SK-N-SH (cell line): ENCODE data around the gene NRF1. TPM values are rescaled to one million over a fixed set of nuclear protein-coding genes. Genes with fewer than 3 reads are reported as not detected.

Experiments used
- CTCF ChIA-PET: fragments of 300-600, 350-600 bp; formaldehyde crosslinking; extraction: SDS; loops from one replicate; lab custom pipeline; 2021; lab: Yijun Ruan, JAX
- POLR2A ChIA-PET: fragments of 350-600 bp; sonication (Branson Sonifier 250); formaldehyde crosslinking; extraction: SDS; loops from one replicate; lab custom pipeline; 2020; ENCODE audit warnings: antibody characterized with exemption, inconsistent platforms; lab: Yijun Ruan, JAX
- DNase-seq: peaks from one replicate; pipeline ENCODE4 v3.0.0; 2012
- H2AFZ ChIP-seq: fragments of 200-600 bp; sonication (generic); 2 replicates; pipeline ENCODE4 v1.8.1; 2016; ENCODE audit warnings: antibody characterized with exemption, mild to moderate bottlenecking, low read depth
- H3F3A ChIP-seq: fragments of 200-600 bp; sonication (generic); replicated peaks from 2 replicates; pipeline ENCODE3; 2016; ENCODE audit warnings: antibody characterized with exemption, mild to moderate bottlenecking; ENCODE audit not compliant: insufficient read depth
- H3K27ac ChIP-seq, 2 experiments: fragments of 200-500 bp in 1 of 2; fragments of 200-600 bp in 1 of 2; sonication (Bioruptor generic) in 1 of 2; sonication (generic), shearing (Covaris generic) in 1 of 2; 2 replicates each; pipeline versions ENCODE4 v1.5.1 to v1.6.1; 2014 to 2016; ENCODE audit warnings: low read depth in 2 of 2, inconsistent platforms in 1 of 2, low read length in 1 of 2, mild to moderate bottlenecking in 1 of 2, mixed read lengths in 1 of 2
- H3K27me3 ChIP-seq: fragments of 200-600 bp; sonication (generic), shearing (Covaris generic); 2 replicates; pipeline ENCODE4 v1.6.1; 2016; ENCODE audit warnings: mixed run types; ENCODE audit not compliant: insufficient read depth
- H3K36me3 ChIP-seq, 2 experiments: fragments of 200-500 bp in 1 of 2; fragments of 200-600 bp in 1 of 2; sonication (Bioruptor generic) in 1 of 2; sonication (generic) in 1 of 2; replicated peaks in 1 of 2; 2 replicates each; pipeline versions ENCODE3 to v1.5.1; 2014 to 2016; ENCODE audit warnings: low read length in 1 of 2, mild to moderate bottlenecking in 1 of 2; ENCODE audit not compliant: insufficient read depth in 2 of 2, control insufficient read depth in 1 of 2
- H3K4me1 ChIP-seq, 2 experiments: fragments of 200-500 bp in 1 of 2; fragments of 200-600 bp in 1 of 2; sonication (Bioruptor generic) in 1 of 2; sonication (generic), shearing (Covaris generic) in 1 of 2; 2 replicates each; pipeline versions ENCODE4 v1.5.1 to v1.6.1; 2014 to 2016; ENCODE audit warnings: low read depth in 1 of 2, low read length in 1 of 2, mixed run types in 1 of 2; ENCODE audit not compliant: insufficient read depth in 2 of 2, control insufficient read depth in 1 of 2
- H3K4me2 ChIP-seq: fragments of 200-600 bp; sonication (generic), shearing (Covaris generic); 2 replicates; pipeline ENCODE4 v1.6.1; 2017; ENCODE audit warnings: mixed run types
- H3K4me3 ChIP-seq, 2 experiments: fragments of 200-500 bp in 1 of 2; fragments of 200-600 bp in 1 of 2; sonication (Bioruptor generic) in 1 of 2; sonication (generic), shearing (Covaris generic) in 1 of 2; 2 replicates each; pipeline versions ENCODE4 v1.5.1 to v1.8.1; 2014 to 2016; ENCODE audit warnings: low read depth in 2 of 2, inconsistent platforms in 1 of 2, low read length in 1 of 2, mild to moderate bottlenecking in 1 of 2, mixed read lengths in 1 of 2, moderate library complexity in 1 of 2
- H3K79me2 ChIP-seq: fragments of 200-600 bp; sonication (generic); 2 replicates; pipeline ENCODE4 v1.8.1; 2017; ENCODE audit warnings: mild to moderate bottlenecking; ENCODE audit not compliant: insufficient read depth
- H3K9ac ChIP-seq: fragments of 200-600 bp; sonication (generic); 2 replicates; pipeline ENCODE4 v1.6.1; 2017; ENCODE audit warnings: mixed run types
- H3K9me2 ChIP-seq: fragments of 200-600 bp; sonication (generic); 2 replicates; pipeline ENCODE4 v1.6.1; 2017; ENCODE audit warnings: mixed run types
- H3K9me3 ChIP-seq: fragments of 200-600 bp; sonication (generic); 2 replicates; pipeline ENCODE4 v1.6.1; 2017; ENCODE audit warnings: mixed run types, mild to moderate bottlenecking, moderate library complexity
- H4K20me1 ChIP-seq: fragments of 200-600 bp; sonication (generic); 2 replicates; pipeline ENCODE4 v1.6.1; 2017; ENCODE audit warnings: mild to moderate bottlenecking, mixed run types; ENCODE audit not compliant: insufficient read depth
- GATA2 ChIP-seq: sonication (generic); formaldehyde crosslinking; IDR thresholded peaks from 2 replicates; pipeline ENCODE4 v1.5.0; 2020; ENCODE audit warnings: mild to moderate bottlenecking, missing genetic modification reagents
- IRF3 ChIP-seq: fragments of 150-350 bp; IDR thresholded peaks from 2 replicates; pipeline ENCODE4 v1.6.1; 2016; ENCODE audit warnings: mild to moderate bottlenecking, low read depth, low read length
- JUND ChIP-seq: IDR thresholded peaks from 2 replicates; pipeline ENCODE4 v1.4.0; 2012
- NRF1 ChIP-seq: IDR thresholded peaks from 2 replicates; pipeline ENCODE4 v1.6.1; 2012; ENCODE audit warnings: low read depth, mild to moderate bottlenecking, low read length
- RXRA ChIP-seq: IDR thresholded peaks from 2 replicates; pipeline ENCODE4 v1.4.0; 2012; ENCODE audit warnings: low read depth, mild to moderate bottlenecking, borderline replicate concordance
- SIN3A ChIP-seq: IDR thresholded peaks from 2 replicates; pipeline ENCODE4 v1.6.1; 2012; ENCODE audit warnings: low read depth, mild to moderate bottlenecking, low read length, moderate library complexity, borderline replicate concordance
- TCF12 ChIP-seq: IDR thresholded peaks from 2 replicates; pipeline ENCODE4 v1.4.0; 2012
- USF1 ChIP-seq: IDR thresholded peaks from 2 replicates; pipeline ENCODE4 v1.4.0; 2012; ENCODE audit warnings: low read depth, borderline replicate concordance
- USF2 ChIP-seq: fragments of 150-350 bp; IDR thresholded peaks from 2 replicates; pipeline ENCODE4 v1.6.1; 2017; ENCODE audit warnings: antibody characterized with exemption, low read length, low read depth, borderline replicate concordance
- YY1 ChIP-seq: IDR thresholded peaks from 2 replicates; pipeline ENCODE4 v1.4.0; 2012; ENCODE audit warnings: low read depth, mild to moderate bottlenecking
- ZBTB33 ChIP-seq: IDR thresholded peaks from 2 replicates; pipeline ENCODE4 v1.4.0; 2012; ENCODE audit warnings: low read depth, borderline replicate concordance
- WGBS: methylation state at CpG from one replicate; pipeline ENCODE4 v1.1.6; 2017; ENCODE audit warnings: low lambda C conversion rate; 5-methylcytosine and 5-hydroxymethylcytosine counted together
- polyA plus RNA-seq, 3 experiments: library from polyadenylated mRNA; depleted of rRNA; stranded (reverse); fragments of >200 nt; gene quantifications; 2 replicates each; pipeline ENCODE4 v1.2.3, GENCODE V29; 2012

Gene NRF1
- polyA plus RNA-seq, 1 of the 3 experiments (the other 2 are of a cell fraction) = 10.9 TPM

- DNase-seq = no peak
- Histone ChIP-seq H3K9me2 (no peaks in the 10 kb centered on the region), H3K4me3 (no peak overlapping the region), H3K79me2 (no peaks in the 10 kb centered on the region; the same call in 1 of the 2 replicates), H3K9ac (no peak overlapping the region), H3K4me1 (peaks cover 0 to 4% of the 10 kb centered on the region in 2 experiments; a peak in 2 of 4 replicates), H3F3A (peaks cover 5% of the 10 kb centered on the region), H3K36me3 (peaks cover 19 to 51% of the 10 kb centered on the region in 2 experiments), H2AFZ (no peak overlapping the region), H3K27ac (no peak overlapping the region), H3K4me2 (no peak overlapping the region), H3K9me3 (peaks cover 13% of the 10 kb centered on the region; the same call in 1 of the 2 replicates), H3K27me3 (no peaks in the 10 kb centered on the region), H4K20me1 (no peaks in the 10 kb centered on the region)
- POLR2A ChIA-PET = interaction anchor here (0.6 kb wide), 1 partner anchor 18 kb away, joined by 3 read pairs; no protein-coding TSS in a partner anchor
- WGBS = 96% methylated on average over 2 of the region's 2 CpGs
- TF ChIP-seq TCF12 (no peak), YY1 (no peak), USF1 (no peak), GATA2 (CRISPR knock-in tag) (no peak), SIN3A (no peak), IRF3 (no peak), USF2 (no peak), NRF1 (no peak), ZBTB33 (no peak), JUND (no peak), RXRA (no peak)
- CTCF ChIA-PET = interaction anchor here (0.6 to 1.8 kb wide), 4 partner anchors 11 to 1591 kb away, joined by 3 to 12 read pairs (median 6); no protein-coding TSS in a partner anchor
These were observed 64.0 kb downstream of the NRF1 start for GRCh38 chr7:129675521-129675920.
